Spleen (tissue), 7 donors: ENCODE data around the gene GNGT2.
A peak's percentile ranks its signal among the peaks of the same experiment; 100 is the strongest.

Source experiments
- CTCF ChIP-seq, 11 experiments: fragments of 200-600 bp in 7 of 11; fragments of 450-650 bp in 4 of 11; sonication (generic) in 4 of 11; IDR thresholded peaks in 8 of 11; conservative IDR thresholded peaks in 3 of 11; 1 replicate in 7 of 11; 2 replicates in 4 of 11; pipeline versions ENCODE4 v1.4.0 to v1.8.0; 2016 to 2021; ENCODE audit warnings: antibody characterized with exemption in 11 of 11, inconsistent platforms in 4 of 11, mild to moderate bottlenecking in 1 of 11
- POLR2A ChIP-seq, 3 donors: fragments of 450-650 bp; IDR thresholded peaks; one replicate each; pipeline ENCODE4 v1.5.1; 2017; ENCODE audit warnings: antibody characterized with exemption in 3 of 3, mild to moderate bottlenecking in 1 of 3
- POLR2AphosphoS5 ChIP-seq, 3 donors: sonication (generic); formaldehyde crosslinking; IDR thresholded peaks; one replicate each; pipeline ENCODE4 v1.5.1; 2017; ENCODE audit warnings: antibody characterized with exemption in 3 of 3
- donor health status: DM: no; HTN: no; CAD: no; lungs with moderate emphysema.
- donor health status: DM: no; HTN: no; CAD: no.
- donor health status: DM: no; HTN: no; CAD: no.

- TF ChIP-seq CTCF (IDR thresholded peaks at IDR 0.05 in 8 of 11, conservative IDR thresholded peaks at IDR 0.05 in 3 of 11) (no peak), POLR2AphosphoS5 (IDR thresholded peaks at IDR 0.05) (peak in 2 of 3 donors; percentile 41 to 45), POLR2A (IDR thresholded peaks at IDR 0.05) (no peak)
Measured at GRCh38 chr17:49193513-49194296, 16.7 kb downstream of the GNGT2 start.
